B cell (primary cell): ENCODE results near the gene OSTF1. TPM values are rescaled to one million over a fixed set of nuclear protein-coding genes. Genes with fewer than 3 reads are reported as not detected.

Experiments used
- ATAC-seq: fragments of 200-7000 bp; cut with Tn5 transposase; one replicate; pipeline ENCODE4 v1.10.0; 2021; ENCODE audit warnings: low read depth, mild to moderate bottlenecking, moderate number of reproducible peaks, moderate library complexity
- CTCF ChIA-PET: fragments of 350-600 bp; sonication (Branson Sonifier 250); formaldehyde crosslinking; loops from one replicate; lab custom pipeline; 2021; ENCODE audit warnings: antibody characterized with exemption, inconsistent platforms; lab: Charles Lee
- POLR2A ChIA-PET: fragments of 350-600 bp; sonication (Branson Sonifier 250); formaldehyde crosslinking; loops from one replicate; lab custom pipeline; 2021; ENCODE audit warnings: antibody characterized with exemption; lab: Charles Lee
- DNase-seq: peaks from one replicate; pipeline ENCODE4 v3.0.0; 2013
- H2AFZ ChIP-seq: 2 replicates; pipeline ENCODE4 v1.6.1; 2012; ENCODE audit warnings: mild to moderate bottlenecking, low read depth, low read length; ENCODE audit not compliant: insufficient read depth, poor library complexity, severe bottlenecking
- H3K27ac ChIP-seq, 2 donors: 1 replicate in 1 of 2; 2 replicates in 1 of 2; pipeline ENCODE4 v1.5.1; 2012 to 2013; ENCODE audit warnings: low read length in 2 of 2, mild to moderate bottlenecking in 2 of 2, moderate library complexity in 1 of 2
- H3K27me3 ChIP-seq, 4 experiments: fragments of 200-600 bp in 1 of 4; sonication (generic) in 1 of 4; replicated peaks in 1 of 4; 1 replicate in 2 of 4; 2 replicates in 2 of 4; pipeline versions ENCODE4 v1.6.1 to v1.7.0; 2013 to 2016; ENCODE audit warnings: low read length in 3 of 4, mild to moderate bottlenecking in 2 of 4, mixed read lengths in 1 of 4, moderate library complexity in 1 of 4; ENCODE audit not compliant: insufficient read depth in 4 of 4, control insufficient read depth in 3 of 4; ENCODE audit errors: control extremely low read depth in 1 of 4
- H3K36me3 ChIP-seq, 2 experiments: replicated peaks in 1 of 2; 1 replicate in 1 of 2; 2 replicates in 1 of 2; pipeline versions ENCODE4 v1.6.1 to v1.7.1; 2013; ENCODE audit warnings: low read length in 1 of 2; ENCODE audit not compliant: insufficient read depth in 2 of 2, control insufficient read depth in 1 of 2; ENCODE audit errors: control extremely low read depth in 1 of 2, extremely low read depth in 1 of 2
- H3K4me1 ChIP-seq, 2 donors: fragments of 200-600 bp in 1 of 2; sonication (generic) in 1 of 2; 1 replicate in 1 of 2; 2 replicates in 1 of 2; pipeline versions ENCODE4 v1.5.1 to v1.6.1; 2013 to 2017; ENCODE audit warnings: low read length in 2 of 2; ENCODE audit not compliant: control insufficient read depth in 2 of 2, insufficient read depth in 2 of 2
- H3K4me2 ChIP-seq: replicated peaks from 2 replicates; pipeline ENCODE3; 2012; ENCODE audit warnings: mild to moderate bottlenecking, low read depth, low read length; ENCODE audit not compliant: poor library complexity, severe bottlenecking
- H3K4me3 ChIP-seq, 5 experiments: fragments of 200-600 bp in 1 of 5; sonication (generic) in 1 of 5; 1 replicate in 3 of 5; 2 replicates in 2 of 5; pipeline versions ENCODE4 v1.5.1 to v1.7.0; 2011 to 2016; ENCODE audit warnings: low read length in 4 of 5, mild to moderate bottlenecking in 4 of 5, low read depth in 2 of 5, control low read depth in 1 of 5, moderate library complexity in 1 of 5; ENCODE audit not compliant: insufficient read depth in 1 of 5; ENCODE audit errors: control extremely low read depth in 1 of 5, extremely low read depth in 1 of 5
- H3K79me2 ChIP-seq: fragments of 200-600 bp; sonication (generic); one replicate; pipeline ENCODE4 v1.6.0; 2016; ENCODE audit warnings: low read length; ENCODE audit not compliant: control insufficient read depth, insufficient read depth
- H3K9ac ChIP-seq: fragments of 200-600 bp; sonication (generic); 2 replicates; pipeline ENCODE4 v1.6.1; 2017; ENCODE audit warnings: mild to moderate bottlenecking, low read length, moderate library complexity
- H3K9me3 ChIP-seq, 3 donors: one replicate each; pipeline versions ENCODE4 v1.6.1 to v1.7.1; 2013; ENCODE audit warnings: low read length in 2 of 3; ENCODE audit not compliant: control insufficient read depth in 2 of 3, insufficient read depth in 1 of 3; ENCODE audit errors: control extremely low read depth in 1 of 3
- H4K20me1 ChIP-seq: 2 replicates; pipeline ENCODE4 v1.6.0; 2012; ENCODE audit warnings: mild to moderate bottlenecking, low read length; ENCODE audit not compliant: insufficient read depth, control insufficient read depth, poor library complexity, severe bottlenecking
- H3K27ac Mint-ChIP-seq: one replicate; pipeline ENCODE4 v1.8.0; 2021; ENCODE audit warnings: mixed read lengths
- H3K27me3 Mint-ChIP-seq: one replicate; pipeline ENCODE4 v1.8.0; 2021; ENCODE audit warnings: mixed read lengths
- H3K4me1 Mint-ChIP-seq: one replicate; pipeline ENCODE4 v1.8.0; 2021; ENCODE audit warnings: mixed read lengths
- H3K4me3 Mint-ChIP-seq: one replicate; pipeline ENCODE4 v1.8.0; 2021; ENCODE audit warnings: mixed read lengths
- H3K9me3 Mint-ChIP-seq: one replicate; pipeline ENCODE4 v1.8.0; 2022; ENCODE audit warnings: mixed read lengths; ENCODE audit not compliant: insufficient read depth
- EZH2 ChIP-seq: IDR thresholded peaks from 2 replicates; pipeline ENCODE4 v1.6.1; 2012; ENCODE audit warnings: borderline replicate concordance, low read depth, mild to moderate bottlenecking, moderate library complexity, low read length; ENCODE audit not compliant: insufficient read depth, poor library complexity, severe bottlenecking
- WGBS: methylation state at CpG from one replicate; pipeline ENCODE4 v1.1.5; 2013; ENCODE audit warnings: missing lambda C conversion rate; ENCODE audit not compliant: insufficient coverage; 5-methylcytosine and 5-hydroxymethylcytosine counted together
- intact Hi-C: fragments of 100-400 bp; cut with micrococcal nuclease; formaldehyde crosslinking; loops from one replicate; pipeline ENCODE4 v1.10.0; 2022
- polyA plus RNA-seq: library from polyadenylated mRNA; depleted of rRNA; stranded (reverse); fragments of >200 nt; gene quantifications from 2 replicates; pipeline ENCODE4 v1.2.3, GENCODE V29; 2012
- total RNA-seq, 2 donors: library from RNA; stranded (reverse); fragments of 120-200 nt in 1 of 2; gene quantifications; 1 replicate in 1 of 2; 2 replicates in 1 of 2; pipeline versions ENCODE4 v1.2.3 to v1.2.4, GENCODE V29; 2013 to 2022
- TF ChIP-seq, protein P1 (sequence below): fragments of 200-600 bp; IDR thresholded peaks from one replicate; pipeline ENCODE4 v1.8.0; 2022; ENCODE audit warnings: antibody characterized with exemption, mild to moderate bottlenecking

OSTF1 gene
- total and polyA plus RNA-seq, 2 donors (not counting 1 experiment from before 2014, with no cell fraction given) = 33.8 to 62.0 TPM

GRCh38 chr9:75123696-75124095 is 35.4 kb downstream of the OSTF1 start:
- Mint-ChIP-seq H3K4me3 (no peak overlapping the region), H3K27me3 (no peaks in the 10 kb centered on the region), H3K27ac (no peak overlapping the region), H3K9me3 (no peaks in the 10 kb centered on the region), H3K4me1 (peaks cover 8% of the 10 kb centered on the region)
- WGBS = 96% methylated on average over 5 of the region's 10 CpGs
- Histone ChIP-seq H3K79me2 (peaks cover 55% of the 10 kb centered on the region), H3K9me3 (no peaks in the 10 kb centered on the region), H3K36me3 (peaks cover 6 to 44% of the 10 kb centered on the region in 2 experiments), H3K4me1 (no peaks in the 10 kb centered on the region), H3K4me3 (no peak overlapping the region), H3K4me2 (no peak overlapping the region), H4K20me1 (peaks cover 81% of the 10 kb centered on the region), H2AFZ (no peak overlapping the region), H3K9ac (no peak overlapping the region), H3K27me3 (no peaks in the 10 kb centered on the region), H3K27ac (no peak overlapping the region)
- ATAC-seq (no peak), DNase-seq (no peak)
- intact Hi-C loops = no loop called here
- no peak for TF ChIP-seq EZH2
- TF ChIP-seq, protein P1, sequence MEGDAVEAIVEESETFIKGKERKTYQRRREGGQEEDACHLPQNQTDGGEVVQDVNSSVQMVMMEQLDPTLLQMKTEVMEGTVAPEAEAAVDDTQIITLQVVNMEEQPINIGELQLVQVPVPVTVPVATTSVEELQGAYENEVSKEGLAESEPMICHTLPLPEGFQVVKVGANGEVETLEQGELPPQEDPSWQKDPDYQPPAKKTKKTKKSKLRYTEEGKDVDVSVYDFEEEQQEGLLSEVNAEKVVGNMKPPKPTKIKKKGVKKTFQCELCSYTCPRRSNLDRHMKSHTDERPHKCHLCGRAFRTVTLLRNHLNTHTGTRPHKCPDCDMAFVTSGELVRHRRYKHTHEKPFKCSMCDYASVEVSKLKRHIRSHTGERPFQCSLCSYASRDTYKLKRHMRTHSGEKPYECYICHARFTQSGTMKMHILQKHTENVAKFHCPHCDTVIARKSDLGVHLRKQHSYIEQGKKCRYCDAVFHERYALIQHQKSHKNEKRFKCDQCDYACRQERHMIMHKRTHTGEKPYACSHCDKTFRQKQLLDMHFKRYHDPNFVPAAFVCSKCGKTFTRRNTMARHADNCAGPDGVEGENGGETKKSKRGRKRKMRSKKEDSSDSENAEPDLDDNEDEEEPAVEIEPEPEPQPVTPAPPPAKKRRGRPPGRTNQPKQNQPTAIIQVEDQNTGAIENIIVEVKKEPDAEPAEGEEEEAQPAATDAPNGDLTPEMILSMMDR = no peak
- POLR2A ChIA-PET = no interaction called here
- CTCF ChIA-PET = interaction anchor here (0.6 kb wide), 1 partner anchor 23 kb away, joined by 3 read pairs; no protein-coding TSS in a partner anchor

DNA sequence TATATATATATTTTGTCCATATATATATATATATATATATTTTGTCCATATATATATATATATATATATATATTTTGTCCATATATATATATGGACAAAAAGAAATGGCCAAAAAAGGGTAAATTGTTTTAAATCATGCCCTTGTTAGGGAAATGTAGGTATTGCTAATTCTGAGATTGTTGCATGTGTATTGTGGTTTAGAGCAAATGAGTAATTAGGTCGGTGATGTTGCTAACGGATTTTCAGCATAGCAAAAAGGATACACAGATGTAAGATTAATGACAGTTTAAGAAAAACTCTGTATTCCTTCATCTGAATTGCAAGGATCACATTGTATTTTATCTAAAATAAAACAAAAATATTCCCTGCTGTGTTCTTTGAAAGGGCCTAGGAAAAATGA is 40.2 kb downstream of the OSTF1 start:
- no peak overlapping the region for H3K4me2 ChIP-seq
- no peak overlapping the region for H3K9ac ChIP-seq
- H3K27me3 ChIP-seq = no peaks in the 10 kb centered on the region
- no peak overlapping the region for H3K4me3 ChIP-seq
- TF ChIP-seq EZH2 = no peak
- TF ChIP-seq, protein P1 = no peak
- ChIA-PET CTCF (no interaction called here), POLR2A (no interaction called here)
- ATAC-seq (no peak), DNase-seq (no peak)
- Mint-ChIP-seq H3K4me1 (peaks cover 4% of the 10 kb centered on the region), H3K9me3 (no peaks in the 10 kb centered on the region), H3K4me3 (no peak overlapping the region), H3K27ac (no peak overlapping the region), H3K27me3 (no peaks in the 10 kb centered on the region)
- no peak overlapping the region for H2AFZ ChIP-seq
- intact Hi-C loops = no loop called here
- no peak overlapping the region for H3K27ac ChIP-seq
- peaks cover 11 to 55% of the 10 kb centered on the region in 2 experiments for H3K36me3 ChIP-seq
- no peaks in the 10 kb centered on the region for H3K9me3 ChIP-seq
- WGBS = no CpG with 5 or more reads among the region's 2 CpGs
- H4K20me1 ChIP-seq = peaks cover 73% of the 10 kb centered on the region
- peaks cover 14% of the 10 kb centered on the region for H3K79me2 ChIP-seq
- no peaks in the 10 kb centered on the region for H3K4me1 ChIP-seq
